NCI-H748 (cell line): ENCODE results near the gene UBTD1.
"Not testable (repeated sequence)": the region's sequence is repeated elsewhere in the genome, so short reads cannot be mapped to it uniquely, and the experiment has no call there.

Source experiments
- DNase-seq: peaks from one replicate; lab custom pipeline; 2025; ENCODE audit not compliant: unreplicated experiment; lab: John Stamatoyannopoulos, UW

Gene UBTD1, protein sequence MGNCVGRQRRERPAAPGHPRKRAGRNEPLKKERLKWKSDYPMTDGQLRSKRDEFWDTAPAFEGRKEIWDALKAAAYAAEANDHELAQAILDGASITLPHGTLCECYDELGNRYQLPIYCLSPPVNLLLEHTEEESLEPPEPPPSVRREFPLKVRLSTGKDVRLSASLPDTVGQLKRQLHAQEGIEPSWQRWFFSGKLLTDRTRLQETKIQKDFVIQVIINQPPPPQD

DNA sequence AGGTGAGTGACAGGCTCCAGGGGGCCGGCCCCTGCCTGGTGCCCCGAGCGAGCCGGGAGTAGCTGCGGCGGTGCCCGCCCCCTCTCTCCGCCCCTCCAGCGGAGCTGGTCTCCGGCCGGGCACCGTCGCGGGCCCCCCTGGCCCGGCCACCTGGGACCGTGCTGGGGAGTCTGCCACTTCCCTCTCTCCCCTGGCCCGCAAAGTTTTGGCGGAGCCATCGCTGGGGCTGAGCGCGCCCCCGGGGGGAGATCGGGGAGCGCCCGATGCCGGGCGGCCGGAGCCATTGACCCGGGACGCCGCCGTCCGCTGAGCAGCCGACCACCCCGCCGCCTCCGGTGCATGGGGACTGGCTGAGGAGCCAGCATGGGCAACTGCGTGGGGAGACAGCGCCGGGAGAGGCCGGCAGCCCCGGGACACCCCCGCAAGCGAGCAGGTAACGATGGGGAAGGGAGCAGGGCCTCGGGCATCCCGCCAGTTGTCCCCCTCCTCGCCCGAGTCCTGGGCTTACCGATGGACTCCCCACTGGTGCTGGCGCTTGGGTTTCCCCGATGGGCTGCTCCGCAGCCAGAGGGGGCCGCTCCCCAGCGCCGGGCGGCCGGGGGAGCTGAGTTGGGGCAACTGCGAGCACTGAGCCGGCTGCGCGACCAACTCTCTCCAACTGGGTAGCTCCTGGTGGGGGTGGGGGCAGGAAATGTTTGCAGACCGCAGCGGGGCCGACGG, at the start of gene UBTD1:
TSS of gene UBTD1 (plus strand) at position 84 of the 720 bp plus-strand sequence. CDS start at position 364, 280 bp downstream.
- peak; percentile 44 for DNase-seq

DNA sequence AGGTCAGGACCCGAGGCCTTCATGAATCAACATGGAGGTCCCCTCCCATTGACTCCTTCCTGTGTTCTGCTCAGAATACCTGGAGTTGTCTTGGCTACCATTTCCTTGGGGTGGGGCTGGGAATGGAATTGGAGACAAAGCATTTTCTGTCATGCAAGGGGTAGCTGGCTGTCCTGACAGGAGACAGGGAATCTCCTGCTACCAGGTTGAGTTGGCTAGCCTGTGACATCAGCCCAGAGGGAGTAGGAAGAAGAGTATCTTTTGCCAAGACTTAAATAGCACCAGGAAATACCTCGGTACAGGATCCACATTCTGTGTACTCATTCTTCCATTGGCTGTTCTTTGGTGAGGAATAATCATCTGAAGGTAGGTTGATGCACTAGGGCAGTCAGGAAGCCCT, 47.9 kb upstream of the UBTD1 start:
- DNase-seq = no peak

DNA sequence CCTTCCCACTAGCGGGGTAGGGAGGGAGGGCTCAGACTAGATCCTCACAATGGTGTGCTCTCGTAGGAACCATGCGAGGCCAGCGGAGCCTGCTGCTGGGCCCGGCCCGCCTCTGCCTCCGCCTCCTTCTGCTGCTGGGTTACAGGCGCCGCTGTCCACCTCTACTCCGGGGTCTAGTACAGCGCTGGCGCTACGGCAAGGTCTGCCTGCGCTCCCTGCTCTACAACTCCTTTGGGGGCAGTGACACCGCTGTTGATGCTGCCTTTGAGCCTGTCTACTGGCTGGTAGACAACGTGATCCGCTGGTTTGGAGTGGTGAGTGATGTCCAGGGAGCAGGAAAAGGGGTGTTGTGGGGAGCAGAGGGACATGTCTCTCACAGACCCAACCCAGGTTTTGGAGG, 47.1 kb upstream of the UBTD1 start:
- DNase-seq = no peak

DNA sequence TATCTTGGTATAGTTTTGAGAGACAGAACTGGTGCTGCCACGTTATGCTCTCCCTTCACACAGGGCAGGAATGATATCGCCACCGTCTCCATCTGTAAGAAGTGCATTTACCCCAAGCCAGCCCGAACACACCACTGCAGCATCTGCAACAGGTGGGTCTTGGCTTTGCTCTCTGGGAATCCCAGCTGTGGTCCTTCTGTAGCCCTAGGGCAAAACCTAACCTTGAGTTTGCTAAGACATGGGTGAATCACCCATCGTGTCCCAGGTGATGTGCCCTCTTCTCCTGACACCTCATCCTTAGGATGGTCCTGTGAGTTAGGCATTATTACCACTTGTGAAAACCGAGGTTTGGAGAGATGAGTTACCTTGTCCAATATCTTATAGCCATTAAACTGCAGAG, 46.4 kb upstream of the UBTD1 start:
- no peak for DNase-seq

DNA sequence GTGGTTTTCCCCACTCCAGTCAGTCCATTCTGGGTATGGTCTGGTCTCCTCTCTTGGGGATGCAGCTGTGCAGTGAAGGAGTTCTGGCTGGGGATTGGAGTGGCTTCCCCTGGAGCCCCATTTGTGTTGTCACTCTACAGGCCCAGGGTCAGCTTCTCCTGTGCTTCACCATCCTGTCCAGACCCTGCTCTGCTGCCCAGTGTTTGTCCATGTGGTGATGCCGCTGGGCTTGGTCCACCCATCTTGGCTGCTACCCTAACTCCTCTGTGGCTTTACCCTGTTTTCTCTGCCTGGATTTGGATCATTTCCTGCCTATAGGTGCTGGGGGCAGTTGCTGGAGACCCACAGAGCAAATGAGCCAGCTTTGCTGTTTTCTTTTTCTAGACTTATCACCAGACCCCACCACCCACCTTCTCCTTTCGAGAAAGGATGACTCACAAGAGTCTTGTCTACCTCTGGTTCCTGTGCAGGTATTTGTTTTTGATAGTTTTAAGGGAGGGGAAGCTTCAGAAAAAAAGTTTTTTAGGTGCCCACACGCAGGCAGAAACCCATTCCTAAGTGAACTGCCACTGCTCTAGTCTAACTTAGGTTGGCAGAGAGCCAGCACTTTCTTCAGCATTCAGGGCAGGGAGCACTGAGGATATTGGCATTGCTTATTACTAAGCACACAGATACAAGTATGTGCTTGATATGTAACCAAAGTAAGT, 44.2 kb upstream of the UBTD1 start:
- no peak for DNase-seq

DNA sequence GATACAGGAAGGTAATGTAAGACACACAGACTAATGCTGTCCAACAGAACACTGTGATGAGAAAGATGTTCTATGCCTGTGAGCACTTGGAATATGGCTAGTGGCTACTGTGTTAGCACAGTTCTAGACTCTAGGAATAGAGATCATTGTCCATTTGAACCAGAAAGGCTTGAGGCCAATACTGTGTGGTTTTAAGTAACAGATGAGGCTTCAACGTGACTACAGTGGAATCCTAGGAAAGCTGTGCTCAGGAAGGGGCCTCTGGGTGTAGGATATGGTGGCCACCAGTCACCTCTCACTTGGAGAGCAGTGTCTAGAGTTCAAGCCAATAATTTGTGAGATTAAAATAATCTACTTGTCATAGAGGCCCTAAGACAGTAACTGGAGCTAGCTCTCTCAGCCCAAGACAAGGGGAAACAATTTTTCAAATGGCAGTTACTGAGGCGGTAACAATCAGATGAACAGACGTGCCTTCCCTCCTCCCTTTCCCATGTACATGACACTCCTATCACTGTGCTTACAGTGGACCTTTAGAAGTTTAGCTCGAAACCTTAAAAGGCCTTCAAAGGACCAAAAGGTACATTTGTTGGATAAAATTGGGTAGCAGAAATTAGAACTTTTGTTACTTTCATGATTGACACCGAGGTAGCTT, 42.6 kb upstream of the UBTD1 start:
- no peak for DNase-seq

DNA sequence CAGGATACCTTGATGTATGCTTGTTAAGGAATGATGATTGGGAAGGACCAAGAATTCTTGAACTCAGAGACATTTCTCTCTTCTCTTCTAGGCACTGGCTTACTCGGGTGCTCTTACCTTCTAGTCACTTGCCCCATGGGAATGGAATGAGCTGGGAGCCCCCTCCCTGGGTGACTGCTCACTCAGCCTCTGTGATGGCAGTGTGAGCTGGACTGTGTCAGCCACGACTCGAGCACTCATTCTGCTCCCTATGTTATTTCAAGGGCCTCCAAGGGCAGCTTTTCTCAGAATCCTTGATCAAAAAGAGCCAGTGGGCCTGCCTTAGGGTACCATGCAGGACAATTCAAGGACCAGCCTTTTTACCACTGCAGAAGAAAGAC, 42.0 kb upstream of the UBTD1 start:
- no peak for DNase-seq

DNA sequence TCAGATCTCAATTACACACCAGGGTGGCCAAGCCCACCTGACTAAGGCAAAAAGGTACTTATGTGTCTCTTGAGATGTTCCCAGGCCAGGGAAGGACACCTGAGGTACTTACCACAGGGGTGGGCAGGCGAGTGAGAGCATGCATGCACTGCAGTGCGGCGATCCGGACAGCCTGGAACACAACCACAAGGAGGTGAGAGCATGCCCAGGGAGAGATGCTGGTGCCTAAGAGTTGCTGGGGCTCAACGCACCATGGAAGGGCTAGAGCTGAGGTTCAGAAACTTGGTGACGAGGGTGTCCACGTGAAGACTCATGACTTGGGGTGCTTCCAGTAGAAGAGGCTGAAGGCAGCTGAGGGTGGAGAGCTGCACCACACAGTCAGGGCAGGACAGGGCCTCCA, 39.6 kb upstream of the UBTD1 start:
- DNase-seq = no peak

DNA sequence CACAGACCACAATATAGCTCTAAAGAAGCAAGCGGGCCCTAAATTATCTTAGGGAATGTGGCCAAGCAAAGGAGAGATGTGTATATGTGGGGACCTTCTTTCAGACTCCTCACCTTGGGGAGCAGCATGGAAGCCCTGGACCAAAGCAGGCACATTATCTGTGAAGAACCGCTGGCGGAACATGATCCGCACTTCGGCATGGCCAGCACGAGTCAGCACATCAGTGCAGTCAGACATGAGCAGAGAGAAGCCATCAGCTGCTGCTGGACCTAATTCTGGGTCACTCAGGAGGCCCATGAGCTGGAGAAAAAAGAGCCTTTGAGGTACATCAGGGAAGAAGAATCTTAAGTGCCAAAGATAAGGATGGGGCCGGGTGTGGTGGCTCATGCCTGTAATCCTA, 38.8 kb upstream of the UBTD1 start:
- DNase-seq = no peak

DNA sequence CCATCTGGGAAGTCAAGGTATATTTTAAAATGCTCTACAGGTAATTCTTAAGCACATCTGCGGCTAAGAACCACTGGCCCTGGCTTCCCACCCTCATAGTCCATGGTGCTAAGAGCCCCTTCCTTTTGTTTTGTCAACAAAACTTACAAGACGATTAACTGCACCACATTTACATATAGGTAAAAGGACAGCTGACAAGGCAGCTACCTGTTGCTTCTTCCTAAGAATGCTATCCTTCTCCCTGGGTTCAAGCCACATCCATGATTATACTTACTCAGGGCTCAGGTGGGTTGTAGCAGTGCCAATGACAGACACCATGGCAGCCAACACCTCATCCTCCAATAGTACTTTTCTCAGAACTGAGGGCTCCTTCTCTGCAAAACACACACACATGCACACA, 36.4 kb upstream of the UBTD1 start:
- DNase-seq = no peak

DNA sequence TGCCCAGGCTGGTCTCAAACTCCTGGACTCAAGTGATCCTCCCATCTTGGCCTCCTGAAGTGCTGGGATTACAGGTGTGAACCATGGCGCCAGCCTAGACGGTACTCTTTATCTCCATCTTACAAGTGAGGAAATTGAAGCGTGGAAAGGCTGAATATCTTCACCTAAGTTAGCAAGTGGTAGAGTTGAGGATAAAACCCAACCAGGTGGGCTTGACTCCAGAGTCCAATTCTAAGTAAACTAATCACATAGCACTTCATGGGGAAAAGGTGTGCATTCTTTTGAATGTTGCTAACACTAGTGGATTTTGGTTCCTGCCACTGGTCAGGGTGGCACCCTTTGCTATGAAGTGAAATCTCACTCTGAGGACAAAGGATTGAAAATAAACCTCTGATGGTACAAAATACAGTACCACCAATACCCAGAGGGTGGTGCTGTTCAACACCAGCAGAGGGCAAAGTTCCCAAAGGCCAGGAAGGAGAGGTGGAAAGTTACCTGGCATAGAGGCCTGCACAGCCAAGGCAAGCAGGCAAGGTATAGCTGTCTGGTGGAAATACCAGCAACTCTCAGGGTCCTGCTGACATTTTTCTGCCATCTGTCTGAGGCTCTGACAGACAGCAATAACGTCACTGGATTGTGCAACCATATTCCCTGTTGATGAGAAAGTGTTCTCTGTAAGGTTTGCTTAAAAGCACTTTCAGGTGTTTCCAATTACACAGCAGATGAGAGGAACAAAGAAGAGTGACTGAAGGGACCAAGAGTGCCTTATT, 35.2 kb upstream of the UBTD1 start:
- peak; percentile 41 for DNase-seq

DNA sequence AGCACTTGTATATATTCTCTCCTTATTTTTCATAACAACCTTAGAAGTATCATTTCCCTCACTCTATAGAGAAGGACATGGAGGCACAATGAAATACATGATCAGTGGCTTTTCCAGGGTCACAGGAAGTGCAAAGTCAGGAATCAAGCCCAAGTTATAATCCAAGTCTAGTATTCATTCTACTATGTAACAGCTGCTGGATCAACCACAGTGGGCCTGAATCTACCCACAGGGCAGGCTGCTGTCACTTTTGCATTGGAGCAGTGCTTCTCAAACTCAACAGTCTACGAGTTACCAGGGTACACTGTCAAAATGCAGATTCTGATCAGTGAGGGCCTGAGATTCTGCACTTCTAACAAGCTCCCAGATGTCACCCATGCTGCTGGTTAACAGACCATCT, 34.5 kb upstream of the UBTD1 start:
- no peak for DNase-seq

DNA sequence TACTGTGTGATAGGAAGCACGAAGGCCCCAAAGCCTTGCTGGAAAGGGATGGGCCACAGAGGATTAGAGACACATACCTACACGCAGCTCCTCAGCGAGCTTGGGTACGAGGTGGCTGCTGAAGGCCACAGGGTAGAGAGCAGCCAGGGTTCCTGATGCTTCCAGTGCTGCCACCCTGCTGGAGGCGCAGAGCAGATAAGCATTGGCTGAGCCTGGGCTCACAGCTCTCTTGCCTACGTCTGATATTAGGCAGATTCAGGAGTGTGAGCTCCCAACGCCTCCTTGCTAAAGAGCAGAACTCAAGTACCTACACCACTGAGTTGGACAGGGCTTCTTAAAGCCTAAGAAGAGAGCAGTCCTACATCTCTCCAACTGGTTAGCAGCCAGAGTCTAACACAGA, 32.7 kb upstream of the UBTD1 start:
- DNase-seq = no peak

DNA sequence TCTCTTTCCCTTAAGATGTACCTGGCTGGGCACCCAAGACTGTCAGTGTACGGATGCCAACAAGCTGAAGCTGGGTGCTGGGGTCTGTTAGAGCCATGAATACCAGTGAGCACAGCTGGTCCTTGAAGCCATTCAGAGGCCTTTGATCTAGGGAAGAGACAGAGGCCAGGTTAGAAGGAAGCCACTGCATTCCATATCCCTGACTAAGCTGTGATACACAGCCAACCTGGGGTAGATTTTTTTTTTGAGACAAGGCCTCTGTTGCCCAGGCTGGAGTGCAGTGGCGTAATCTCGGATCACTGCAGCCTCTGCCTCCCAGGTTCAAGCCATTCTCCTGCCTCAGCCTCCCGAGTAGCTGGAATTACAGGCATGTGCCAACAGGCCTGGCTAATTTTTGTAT, 32.0 kb upstream of the UBTD1 start:
- DNase-seq = no peak

DNA sequence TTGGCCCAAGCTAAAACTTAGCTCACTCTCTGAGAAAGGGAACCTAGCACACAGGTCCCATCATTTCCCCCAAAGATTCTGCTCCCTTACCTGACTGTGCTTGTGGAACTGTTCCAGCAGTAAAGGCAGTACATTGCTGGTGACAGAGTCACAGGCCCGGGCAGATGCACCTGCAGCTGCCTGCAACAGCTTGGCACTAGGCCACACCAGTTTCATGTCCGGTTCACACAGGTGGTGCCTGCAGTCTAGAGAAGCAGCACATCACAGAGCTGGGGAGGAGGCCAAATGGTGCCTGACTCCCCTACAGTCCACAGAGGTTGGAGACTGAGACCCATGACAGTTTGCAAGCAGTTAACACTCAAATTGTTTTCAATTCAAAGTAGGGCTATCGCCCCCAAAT, 30.6 kb upstream of the UBTD1 start:
- DNase-seq = no peak

DNA sequence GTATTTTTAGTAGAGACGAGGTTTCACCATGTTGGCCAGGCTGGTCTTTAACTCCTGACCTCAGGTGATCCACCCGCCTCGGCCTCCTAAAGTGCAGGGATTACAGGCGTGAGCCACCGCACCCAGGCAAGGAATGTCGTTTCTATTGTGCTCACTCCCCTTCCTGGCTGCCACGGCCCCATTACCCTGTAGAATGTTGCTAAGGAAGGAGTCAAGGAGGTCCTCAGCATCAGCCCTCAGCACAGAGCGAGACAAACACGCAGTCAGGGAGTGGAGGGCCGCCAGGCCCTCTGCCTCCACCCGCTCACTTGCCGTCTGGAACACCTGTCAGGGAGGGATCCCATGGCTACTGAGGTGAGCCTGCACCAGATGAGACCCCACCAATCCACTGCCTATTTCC, 29.9 kb upstream of the UBTD1 start:
- DNase-seq = not testable (repeated sequence)

DNA sequence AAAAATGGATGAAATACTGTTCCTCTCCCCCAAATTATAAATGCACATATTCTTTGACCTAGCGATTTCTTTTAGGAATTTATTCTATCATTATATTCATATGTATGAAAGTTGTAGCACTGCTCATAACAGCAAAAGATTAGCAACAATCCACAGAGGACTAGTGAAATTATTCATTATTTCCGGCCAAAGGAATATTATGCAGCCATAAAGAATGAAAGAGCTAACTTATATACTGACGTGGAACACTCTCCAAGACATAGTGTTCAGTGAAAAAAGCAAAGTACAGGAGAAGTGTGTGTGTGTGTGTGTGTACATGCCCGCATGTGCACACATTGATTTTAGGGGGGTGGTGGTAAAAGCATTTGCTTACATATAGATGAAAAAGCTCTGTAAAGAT, 23.8 kb upstream of the UBTD1 start:
- DNase-seq = no peak

DNA sequence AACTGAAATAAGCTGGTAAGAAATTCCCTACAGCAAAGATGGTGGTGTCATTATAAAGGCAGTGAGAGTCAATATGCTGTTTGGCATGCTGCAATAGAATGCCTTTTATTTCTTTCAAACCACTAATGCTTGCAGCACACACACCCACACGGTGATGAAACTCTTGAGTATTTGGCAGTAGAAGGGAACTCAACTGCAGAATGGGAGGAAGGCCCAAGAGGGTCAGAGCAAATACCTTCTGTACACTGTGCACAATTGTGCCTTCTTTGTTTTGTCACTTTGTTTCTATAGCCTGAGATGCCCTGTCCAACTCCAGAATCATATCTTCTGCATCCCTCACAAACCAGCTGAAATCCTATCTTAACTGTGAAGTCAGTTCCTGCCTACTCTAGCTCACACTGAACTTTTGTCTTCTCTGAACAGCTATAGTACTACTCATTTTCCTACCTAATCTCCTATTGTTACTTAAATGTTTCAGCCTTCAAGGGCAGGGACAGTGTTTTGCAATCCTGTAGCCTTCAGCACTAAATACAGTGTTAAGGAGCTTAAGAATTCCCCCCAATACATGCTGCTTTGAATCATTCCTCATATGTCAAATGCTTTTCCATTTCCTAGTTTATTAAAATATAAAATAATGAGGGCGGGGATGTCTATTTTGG, 22.7 kb upstream of the UBTD1 start:
- no peak for DNase-seq

DNA sequence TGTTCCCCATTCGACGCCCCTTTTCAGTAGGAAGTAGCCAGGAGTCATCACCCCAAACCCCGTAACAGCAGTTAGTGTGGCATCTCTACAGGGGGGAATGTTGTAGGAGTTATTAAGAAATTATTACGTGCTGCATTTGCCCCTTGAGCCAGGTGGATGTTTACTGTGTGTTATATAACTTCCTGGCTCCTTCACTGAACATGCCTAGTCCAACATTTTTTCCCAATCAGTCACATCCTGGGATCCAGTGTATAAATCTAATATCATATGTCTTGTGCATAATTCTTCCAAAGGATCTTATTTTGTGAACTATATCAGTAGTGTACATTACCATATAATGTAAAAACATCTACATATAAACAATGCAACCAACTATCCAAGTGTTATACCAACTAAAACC, 19.3 kb upstream of the UBTD1 start:
- not testable (repeated sequence) for DNase-seq

DNA sequence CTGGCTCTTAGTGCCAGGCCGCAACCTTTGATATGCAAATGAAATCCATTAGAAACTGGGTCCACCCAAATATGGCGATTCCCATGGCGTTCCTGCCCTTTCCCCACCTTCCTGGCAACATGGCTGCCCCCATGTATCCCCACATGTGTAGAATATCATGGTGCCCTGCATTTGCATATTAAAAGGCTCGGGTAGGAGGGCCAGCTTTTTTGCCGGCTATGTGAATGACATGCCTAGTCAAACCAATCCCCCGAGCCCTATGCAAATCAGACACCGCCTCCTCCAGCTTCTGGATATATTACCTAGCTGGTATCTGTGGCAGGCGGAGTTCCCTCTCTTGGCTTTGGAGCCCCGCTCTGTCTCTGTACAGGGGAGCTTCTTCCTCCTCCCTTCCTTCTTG, 18.8 kb upstream of the UBTD1 start:
- no peak for DNase-seq

DNA sequence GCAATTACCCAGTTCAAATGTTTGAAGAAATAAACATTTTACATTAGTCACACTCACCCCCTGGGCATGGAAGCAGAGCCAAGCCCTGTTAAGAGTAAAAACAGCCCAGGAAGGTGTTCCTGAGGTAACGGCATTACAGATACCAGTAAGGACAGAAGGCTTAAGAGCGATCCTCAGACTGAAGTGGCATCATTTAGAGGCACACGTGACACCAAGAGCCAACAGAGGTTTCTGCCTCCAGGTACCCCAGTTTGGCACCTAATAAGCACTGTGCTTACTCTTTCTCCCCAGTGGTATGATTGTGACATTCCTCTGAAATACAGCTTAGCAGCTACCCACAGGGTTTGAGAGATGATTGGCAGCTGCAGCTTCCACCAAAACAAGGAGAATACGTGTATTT, 17.7 kb upstream of the UBTD1 start:
- no peak for DNase-seq
